Activated CD8-positive, alpha-beta memory T cell treated with anti-CD3 and anti-CD28 coated beads for 24 hours (primary cell): Measurements from ENCODE around the gene MRPS9.

ENCODE experiments used
- DNase-seq: peaks from one replicate; pipeline ENCODE4 v3.0.0-alpha.2; 2020

MRPS9 gene

GRCh38 chr2:105081006-105081601 lies 43.2 kb downstream of the MRPS9 start:
- DNase-seq = no peak

DNA sequence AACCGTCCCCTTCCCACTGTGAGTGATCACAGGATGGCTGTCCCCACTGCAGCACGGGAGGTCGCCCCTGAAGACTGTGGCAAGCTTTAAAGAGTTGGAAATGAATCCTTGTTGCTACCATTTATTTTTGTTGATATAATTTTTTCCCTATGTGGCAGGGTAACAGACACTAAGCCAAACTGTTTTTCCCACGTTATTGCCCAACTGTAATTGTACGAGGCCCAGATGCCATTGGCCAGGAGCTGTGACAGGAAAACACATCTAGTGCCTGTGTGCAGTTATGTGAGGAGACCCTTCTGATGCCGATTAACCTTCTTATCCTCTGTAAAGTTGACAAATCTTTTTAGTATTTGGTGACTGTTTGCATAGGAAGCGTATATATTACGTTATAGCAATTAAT lies 44.2 kb downstream of the MRPS9 start:
- no peak for DNase-seq

- no peak for DNase-seq
Observed at GRCh38 chr2:105085525-105085924, 47.7 kb downstream of the MRPS9 start.

DNA sequence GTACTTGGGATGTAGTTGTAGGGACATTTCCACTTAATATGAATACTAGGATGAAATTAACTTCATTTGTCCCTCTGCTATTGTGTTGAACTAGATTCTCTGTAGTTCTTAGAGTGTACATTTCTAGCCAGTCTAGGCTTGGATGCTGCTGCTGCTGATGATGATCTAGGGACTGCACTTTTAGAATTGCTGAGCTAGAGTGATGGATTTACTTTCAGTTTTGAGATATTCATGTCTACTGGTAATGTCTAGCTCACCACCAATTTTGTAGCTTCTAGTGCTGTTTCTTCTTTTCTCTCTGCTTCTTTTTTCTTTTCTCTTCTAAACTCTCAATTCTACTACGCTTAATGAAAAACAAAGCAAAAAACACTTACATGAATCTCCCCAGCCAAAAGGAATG lies 49.4 kb downstream of the MRPS9 start:
- no peak for DNase-seq

DNA sequence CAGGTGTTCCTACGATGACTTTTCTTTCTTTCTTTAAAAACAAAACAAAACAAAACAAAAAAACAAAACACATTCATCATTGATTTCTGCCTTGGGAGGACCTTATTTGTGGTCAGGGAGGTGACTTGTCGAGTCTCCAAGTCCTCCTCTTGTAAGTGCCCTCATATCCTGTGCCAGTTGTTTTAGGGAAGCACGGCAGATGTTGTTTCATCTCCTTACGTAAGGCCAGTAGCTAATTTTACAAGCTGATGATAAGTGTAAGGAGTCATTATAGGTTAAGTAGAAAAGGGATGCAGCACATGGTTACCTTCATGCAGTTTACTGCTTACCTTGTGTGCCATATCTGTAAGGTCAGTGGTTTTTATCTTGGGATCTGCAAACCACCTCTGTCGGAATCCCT lies 52.2 kb downstream of the MRPS9 start:
- DNase-seq = no peak

DNA sequence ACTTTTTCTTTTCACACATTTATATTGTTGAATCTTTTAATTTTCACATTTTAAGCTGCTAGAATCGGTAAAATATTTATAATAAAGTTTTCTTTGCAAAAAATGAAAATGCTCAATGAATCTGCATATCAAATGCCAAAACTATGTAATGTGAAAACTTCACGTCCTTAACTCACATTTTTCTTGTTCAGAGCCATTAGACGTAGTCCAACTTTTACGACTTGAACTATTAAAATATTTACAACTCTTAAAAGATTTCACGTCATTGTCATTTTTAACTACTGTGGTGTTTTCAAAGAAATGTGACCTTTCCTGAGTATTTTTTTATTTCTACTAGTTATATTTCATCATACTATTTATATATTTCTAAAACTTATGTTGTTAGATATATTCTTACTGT lies 54.9 kb downstream of the MRPS9 start:
- DNase-seq = no peak

- DNase-seq = no peak
Observed at GRCh38 chr2:105099153-105099552, 61.3 kb downstream of the MRPS9 start.

- no peak for DNase-seq
Observed at GRCh38 chr2:105100046-105100840, 62.4 kb downstream of the MRPS9 start.

DNA sequence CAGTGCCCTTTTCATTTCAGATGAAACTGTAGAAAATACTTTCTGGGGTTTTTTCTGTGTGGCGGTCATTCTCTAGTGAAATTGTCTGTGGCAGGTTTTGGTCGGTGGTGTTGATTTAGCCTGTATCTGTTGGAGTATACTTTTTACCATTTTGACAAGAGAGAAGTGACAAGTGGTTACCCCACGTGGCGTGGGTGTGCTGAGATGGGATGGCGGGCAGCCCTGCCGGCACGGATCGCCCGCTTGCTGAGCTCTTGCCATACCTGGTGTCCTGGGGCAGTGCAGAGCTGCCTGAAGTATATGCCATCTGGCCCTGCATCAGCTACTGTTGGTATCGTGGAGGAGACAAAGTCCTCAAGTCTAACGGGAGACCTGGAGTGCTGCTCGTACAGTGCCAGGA lies 64.1 kb downstream of the MRPS9 start:
- DNase-seq = no peak

GRCh38 chr2:105102963-105103421 lies 65.1 kb downstream of the MRPS9 start:
- DNase-seq = no peak

DNA sequence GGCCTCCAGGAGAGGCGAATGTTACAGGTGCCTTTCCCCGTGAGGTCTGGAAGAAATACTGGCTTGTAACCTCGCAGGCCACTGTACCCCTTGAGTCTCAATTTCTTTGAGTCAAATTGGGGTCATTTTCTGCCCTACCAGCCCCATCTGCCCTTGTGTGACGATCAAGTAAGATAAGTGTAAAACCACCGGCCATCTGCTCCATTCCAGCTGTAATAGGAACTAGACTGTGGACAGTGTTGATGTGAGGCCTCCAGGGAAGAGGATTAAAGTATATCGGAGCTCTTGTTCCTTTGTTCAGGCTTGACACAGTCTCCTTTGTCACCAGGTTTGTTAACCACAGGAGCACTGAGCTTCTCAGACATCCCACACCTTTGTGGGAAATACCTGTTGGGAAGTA lies 65.6 kb downstream of the MRPS9 start:
- DNase-seq = no peak

DNA sequence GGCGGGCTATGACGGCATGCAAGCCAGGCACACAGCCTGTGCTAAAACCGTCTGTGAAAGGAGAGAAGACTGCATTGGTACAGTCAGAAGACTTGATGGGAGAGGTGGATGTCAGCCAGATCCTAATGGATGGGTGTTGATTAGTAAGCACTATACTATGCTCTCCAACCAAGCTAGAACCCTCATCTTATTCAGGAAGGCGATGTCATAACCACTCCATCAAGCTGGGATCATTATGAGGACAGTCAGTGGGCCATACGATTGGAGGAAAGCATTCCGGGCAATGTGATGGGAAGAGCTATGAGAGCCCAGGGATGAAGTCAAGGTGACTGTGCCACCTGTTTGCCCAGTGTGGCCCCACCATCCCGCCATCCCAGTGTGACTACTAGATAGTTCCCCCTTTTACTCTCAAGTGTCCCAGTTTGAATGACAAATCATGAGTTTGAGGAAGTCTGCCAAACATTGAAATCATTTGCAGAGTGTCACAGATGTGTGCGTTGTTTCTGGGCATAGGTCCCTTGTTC lies 66.4 kb downstream of the MRPS9 start:
- no peak for DNase-seq

- no peak for DNase-seq
Observed at GRCh38 chr2:105110295-105110829, 72.5 kb downstream of the MRPS9 start.

GRCh38 chr2:105111365-105112150 lies 73.7 kb downstream of the MRPS9 start:
- no peak for DNase-seq

DNA sequence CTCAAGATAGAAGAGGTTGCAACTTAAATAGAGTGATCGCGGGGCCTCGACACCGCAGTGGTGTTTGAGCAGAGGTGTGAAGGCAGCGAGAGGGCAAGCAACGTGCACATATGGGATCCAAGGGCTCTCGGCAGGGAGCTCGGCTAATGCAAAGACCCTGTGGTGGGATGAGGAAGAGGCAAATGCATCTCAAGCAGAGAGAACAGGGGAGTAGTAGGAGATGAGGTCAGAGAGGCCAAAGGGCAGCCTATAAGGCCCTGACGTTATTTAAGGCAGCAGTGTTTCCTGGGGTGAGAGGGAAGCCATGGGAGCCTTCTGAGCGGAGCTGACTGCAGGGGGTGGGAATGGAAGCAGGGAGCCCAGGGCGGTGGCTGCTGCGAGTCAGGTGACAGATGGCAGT lies 74.5 kb downstream of the MRPS9 start:
- DNase-seq = no peak

- DNase-seq = no peak
Observed at GRCh38 chr2:105113616-105114291, 75.9 kb downstream of the MRPS9 start.

DNA sequence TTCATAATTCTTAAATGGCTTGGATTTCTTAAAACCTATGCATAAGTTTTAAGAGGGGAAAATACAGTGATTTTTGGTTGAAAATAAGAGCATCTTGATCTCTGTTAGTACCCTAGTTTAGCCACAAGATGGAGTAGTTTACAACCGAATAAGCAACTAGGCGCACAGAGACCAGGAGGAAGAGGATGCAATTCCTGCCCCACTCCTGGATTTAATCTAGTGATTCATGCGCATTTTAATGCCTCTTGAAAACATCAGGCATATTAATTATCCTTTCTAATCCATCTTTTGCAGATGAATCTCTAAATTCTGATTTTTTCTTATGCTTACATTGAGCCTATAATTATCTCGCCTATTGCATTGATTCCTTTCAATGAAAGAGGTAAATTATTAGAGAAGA lies 76.7 kb downstream of the MRPS9 start:
- no peak for DNase-seq

- DNase-seq = no peak
Observed at GRCh38 chr2:105116348-105116747, 78.5 kb downstream of the MRPS9 start.

GRCh38 chr2:105117565-105117964 lies 79.7 kb downstream of the MRPS9 start:
- no peak for DNase-seq

- no peak for DNase-seq
Observed at GRCh38 chr2:105118960-105119359, 81.1 kb downstream of the MRPS9 start.

DNA sequence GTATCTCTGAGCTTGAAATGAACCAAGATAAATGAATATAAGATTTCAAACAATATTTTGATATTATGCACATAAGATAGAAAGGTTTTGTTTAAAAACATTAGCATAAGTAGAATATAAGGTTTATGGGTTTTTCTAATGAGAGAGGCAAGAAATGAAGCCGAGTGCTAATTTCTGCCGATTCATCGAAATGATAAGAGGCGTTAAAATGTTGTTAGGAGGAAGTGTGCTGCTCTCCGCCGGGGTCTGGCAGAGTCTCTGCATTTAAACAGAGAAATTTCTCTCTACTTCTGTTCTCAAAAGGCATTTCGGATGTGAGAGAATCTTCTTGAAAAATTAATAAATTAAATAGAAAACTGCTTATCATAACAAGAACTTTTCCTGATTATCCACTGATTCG lies 83.6 kb downstream of the MRPS9 start:
- DNase-seq = no peak

- DNase-seq = no peak
Observed at GRCh38 chr2:105125428-105125827, 87.6 kb downstream of the MRPS9 start.

- DNase-seq = no peak
Observed at GRCh38 chr2:105125920-105126319, 88.1 kb downstream of the MRPS9 start.
